IMR-90 (cell line): ENCODE measurements around the gene DEAF1. TPM values are rescaled to one million over a fixed set of nuclear protein-coding genes. Genes with fewer than 3 reads are reported as not detected.

ENCODE experiments used
- ATAC-seq: fragments of 200-7000 bp; cut with Tn5 transposase; 2 replicates; pipeline ENCODE4 v1.9.1; 2020; ENCODE audit warnings: low read depth, mild to moderate bottlenecking, moderate library complexity
- BruUV-seq: library from RNA; stranded (reverse); fragments of 400-500 nt; replicated peaks from 2 replicates; lab custom pipeline; 2021; lab: Mats Ljungman, UMichigan
- CTCF ChIA-PET: fragments of 300-600 bp; formaldehyde crosslinking; extraction: SDS; loops from one replicate; lab custom pipeline; 2021; ENCODE audit warnings: antibody characterized with exemption; lab: Yijun Ruan, JAX
- POLR2A ChIA-PET: fragments of 300-600 bp; sonication (Branson Sonifier 250); formaldehyde crosslinking; loops from one replicate; lab custom pipeline; 2022; ENCODE audit warnings: antibody characterized with exemption; ENCODE audit not compliant: unreplicated experiment; lab: Charles Lee
- DNase-seq: peaks from one replicate; pipeline ENCODE4 v3.0.0; 2013
- H2AFZ ChIP-seq: replicated peaks from 2 replicates; pipeline ENCODE3; 2013; ENCODE audit warnings: low read length, mild to moderate bottlenecking; ENCODE audit not compliant: poor library complexity
- H2AK5ac ChIP-seq: 2 replicates; pipeline ENCODE4 v1.6.1; 2013; ENCODE audit warnings: low read depth, low read length, inconsistent platforms
- H2AK9ac ChIP-seq: replicated peaks from 2 replicates; pipeline ENCODE3; 2013; ENCODE audit warnings: mild to moderate bottlenecking, low read depth, low read length, moderate library complexity; ENCODE audit not compliant: poor library complexity
- H2BK120ac ChIP-seq: 2 replicates; pipeline ENCODE4 v1.6.1; 2013; ENCODE audit warnings: low read depth, low read length, inconsistent platforms
- H2BK15ac ChIP-seq: 3 replicates; pipeline ENCODE4 v1.6.1; 2013; ENCODE audit warnings: low read depth, low read length, inconsistent platforms
- H2BK20ac ChIP-seq: 2 replicates; pipeline ENCODE4 v1.6.1; 2013; ENCODE audit warnings: low read depth, mild to moderate bottlenecking, inconsistent platforms, low read length, moderate library complexity
- H2BK5ac ChIP-seq: 2 replicates; pipeline ENCODE4 v1.6.1; 2013; ENCODE audit warnings: mild to moderate bottlenecking, low read depth, low read length, inconsistent platforms; ENCODE audit not compliant: poor library complexity, severe bottlenecking
- H3K14ac ChIP-seq: replicated peaks from 2 replicates; pipeline ENCODE4 v1.6.1; 2013; ENCODE audit warnings: low read depth, low read length, inconsistent platforms
- H3K18ac ChIP-seq: 2 replicates; pipeline ENCODE4 v1.6.1; 2013; ENCODE audit warnings: low read depth, low read length, control low read depth
- H3K23ac ChIP-seq: 2 replicates; pipeline ENCODE4 v1.6.1; 2013; ENCODE audit warnings: low read depth, low read length, inconsistent platforms
- H3K27ac ChIP-seq: 2 replicates; pipeline ENCODE4 v1.5.1; 2013; ENCODE audit warnings: mild to moderate bottlenecking, control low read depth, low read length; ENCODE audit not compliant: insufficient read depth
- H3K27me3 ChIP-seq: 2 replicates; pipeline ENCODE4 v1.6.1; 2013; ENCODE audit warnings: low read length; ENCODE audit not compliant: control insufficient read depth, insufficient read depth
- H3K36me3 ChIP-seq: 2 replicates; pipeline ENCODE4 v1.6.1; 2013; ENCODE audit warnings: low read length, mixed read lengths; ENCODE audit not compliant: control insufficient read depth, insufficient read depth
- H3K4ac ChIP-seq: 2 replicates; pipeline ENCODE4 v1.6.1; 2013; ENCODE audit warnings: low read depth, low read length, inconsistent platforms
- H3K4me1 ChIP-seq: 2 replicates; pipeline ENCODE4 v1.6.1; 2013; ENCODE audit warnings: low read length, mixed read lengths; ENCODE audit not compliant: control insufficient read depth, insufficient read depth
- H3K4me2 ChIP-seq: 2 replicates; pipeline ENCODE4 v1.6.1; 2013; ENCODE audit warnings: low read depth, mild to moderate bottlenecking, control low read depth, low read length, moderate library complexity
- H3K4me3 ChIP-seq: 2 replicates; pipeline ENCODE4 v1.5.1; 2013; ENCODE audit warnings: low read depth, mild to moderate bottlenecking, control low read depth, low read length, moderate library complexity; ENCODE audit not compliant: insufficient read depth
- H3K56ac ChIP-seq: 2 replicates; pipeline ENCODE4 v1.6.1; 2013; ENCODE audit warnings: low read length, inconsistent platforms; ENCODE audit not compliant: insufficient read depth; ENCODE audit errors: extremely low read depth
- H3K79me1 ChIP-seq, 2 experiments: 2 replicates each; pipeline ENCODE4 v1.6.1; 2013; ENCODE audit warnings: low read length in 2 of 2, inconsistent platforms in 1 of 2, low read depth in 1 of 2
- H3K9ac ChIP-seq: 2 replicates; pipeline ENCODE4 v1.6.1; 2013; ENCODE audit warnings: low read depth, low read length, control low read depth
- H3K9me1 ChIP-seq: 2 replicates; pipeline ENCODE4 v1.6.1; 2013; ENCODE audit warnings: low read length, inconsistent platforms; ENCODE audit not compliant: insufficient read depth
- H3K9me3 ChIP-seq: 2 replicates; pipeline ENCODE4 v1.6.1; 2013; ENCODE audit warnings: low read length; ENCODE audit not compliant: control insufficient read depth, insufficient read depth
- H4K20me1 ChIP-seq: 2 replicates; pipeline ENCODE4 v1.6.1; 2013; ENCODE audit warnings: low read length, inconsistent platforms; ENCODE audit not compliant: insufficient read depth
- H4K5ac ChIP-seq: 2 replicates; pipeline ENCODE4 v1.6.1; 2013; ENCODE audit warnings: mild to moderate bottlenecking, low read depth, low read length, control low read depth
- H4K8ac ChIP-seq, 2 experiments: 2 replicates each; pipeline ENCODE4 v1.6.1; 2013; ENCODE audit warnings: low read depth in 2 of 2, low read length in 2 of 2, control low read depth in 1 of 2, inconsistent platforms in 1 of 2
- H4K91ac ChIP-seq: 2 replicates; pipeline ENCODE4 v1.6.1; 2013; ENCODE audit warnings: low read depth, low read length, inconsistent platforms; ENCODE audit not compliant: insufficient read depth
- CEBPB ChIP-seq: IDR thresholded peaks from 2 replicates; pipeline ENCODE4 v1.6.1; 2012; ENCODE audit warnings: low read depth, low read length, improper control_type of control experiment
- CHD1 ChIP-seq: IDR thresholded peaks from 2 replicates; pipeline ENCODE4 v1.6.1; 2012; ENCODE audit warnings: low read depth, low read length, improper control_type of control experiment
- FOS ChIP-seq: fragments of 150-350 bp; IDR thresholded peaks from 2 replicates; pipeline ENCODE4 v1.6.1; 2016; ENCODE audit warnings: low read depth, low read length
- MAFK ChIP-seq: IDR thresholded peaks from 2 replicates; pipeline ENCODE4 v1.6.1; 2012; ENCODE audit warnings: low read depth, low read length, improper control_type of control experiment
- MAZ ChIP-seq: IDR thresholded peaks from 2 replicates; pipeline ENCODE4 v1.6.1; 2012; ENCODE audit warnings: low read depth, mild to moderate bottlenecking, low read length, improper control_type of control experiment, moderate library complexity, borderline replicate concordance
- NFE2L2 ChIP-seq: fragments of 150-350 bp; IDR thresholded peaks from 2 replicates; pipeline ENCODE4 v1.6.1; 2016; ENCODE audit warnings: low read depth, mild to moderate bottlenecking, low read length
- POLR2A ChIP-seq: IDR thresholded peaks from 2 replicates; pipeline ENCODE4 v1.6.1; 2012; ENCODE audit warnings: mild to moderate bottlenecking, low read depth, low read length
- RAD21 ChIP-seq: IDR thresholded peaks from 2 replicates; pipeline ENCODE4 v1.6.1; 2012; ENCODE audit warnings: low read length, improper control_type of control experiment
- RCOR1 ChIP-seq: IDR thresholded peaks from 2 replicates; pipeline ENCODE4 v1.6.1; 2012; ENCODE audit warnings: mild to moderate bottlenecking, low read length, improper control_type of control experiment; ENCODE audit not compliant: insufficient replicate concordance
- RFX5 ChIP-seq: IDR thresholded peaks from 2 replicates; pipeline ENCODE4 v1.8.0; 2012; ENCODE audit warnings: low read depth, mild to moderate bottlenecking, low read length, moderate library complexity
- SMC3 ChIP-seq: fragments of 150-350 bp; IDR thresholded peaks from 2 replicates; pipeline ENCODE4 v1.6.1; 2016; ENCODE audit warnings: low read depth, mild to moderate bottlenecking, antibody characterized with exemption, low read length, moderate library complexity
- WGBS, 2 experiments: methylation state at CpG; one replicate each; pipeline versions ENCODE4 v1.1.5 to v1.1.7; 2013; ENCODE audit warnings: missing lambda C conversion rate in 2 of 2; ENCODE audit not compliant: insufficient read length in 1 of 2; ENCODE audit errors: extremely low coverage in 2 of 2; 5-methylcytosine and 5-hydroxymethylcytosine counted together
- dilution Hi-C: fragments of 300-500 bp; cut with HindIII; formaldehyde crosslinking; loops from one replicate; pipeline ENCODE4 v1.14.3; 2018; ENCODE audit warnings: low sequenced_read_pairs; ENCODE audit not compliant: unreplicated experiment
- in situ Hi-C: fragments of 300-500 bp; cut with MboI; formaldehyde crosslinking; loops from 3 replicates; pipeline ENCODE4 v1.14.3; 2019; ENCODE audit warnings: low sequenced_read_pairs, inconsistent platforms, mixed read lengths
- intact Hi-C: fragments of 100-400 bp; cut with micrococcal nuclease; formaldehyde crosslinking; loops from 2 replicates; pipeline ENCODE4 v1.10.0; 2022
- polyA plus RNA-seq, 3 experiments: library from polyadenylated mRNA; depleted of rRNA; stranded (reverse); fragments of >200 nt; gene quantifications; 2 replicates each; pipeline ENCODE4 v1.2.3, GENCODE V29; 2012; ENCODE audit warnings: low replicate concordance in 1 of 3
- total RNA-seq: library from RNA; depleted of rRNA; stranded (reverse); fragments of >200 nt; gene quantifications from 2 replicates; pipeline ENCODE4 v1.2.3, GENCODE V29; 2012
- TF ChIP-seq, protein P1 (sequence below): conservative IDR thresholded peaks from 2 replicates; pipeline ENCODE4 v1.5.1; 2012; ENCODE audit warnings: mild to moderate bottlenecking, low read depth, low read length, improper control_type of control experiment
- TF ChIP-seq, protein P2 (sequence below): fragments of 150-350 bp; IDR thresholded peaks from 2 replicates; pipeline ENCODE4 v1.6.1; 2017; ENCODE audit warnings: mild to moderate bottlenecking, antibody characterized with exemption, low read length, low read depth
- TF ChIP-seq, protein P3 (sequence below): fragments of 150-350 bp; IDR thresholded peaks from 2 replicates; pipeline ENCODE4 v1.6.1; 2016; ENCODE audit warnings: low read depth, mild to moderate bottlenecking, low read length, moderate library complexity, borderline replicate concordance

The DEAF1 gene
- total and polyA plus RNA-seq, 2 of the 4 experiments (the other 2 are of a cell fraction): 22.9 to 31.6 TPM

DNA sequence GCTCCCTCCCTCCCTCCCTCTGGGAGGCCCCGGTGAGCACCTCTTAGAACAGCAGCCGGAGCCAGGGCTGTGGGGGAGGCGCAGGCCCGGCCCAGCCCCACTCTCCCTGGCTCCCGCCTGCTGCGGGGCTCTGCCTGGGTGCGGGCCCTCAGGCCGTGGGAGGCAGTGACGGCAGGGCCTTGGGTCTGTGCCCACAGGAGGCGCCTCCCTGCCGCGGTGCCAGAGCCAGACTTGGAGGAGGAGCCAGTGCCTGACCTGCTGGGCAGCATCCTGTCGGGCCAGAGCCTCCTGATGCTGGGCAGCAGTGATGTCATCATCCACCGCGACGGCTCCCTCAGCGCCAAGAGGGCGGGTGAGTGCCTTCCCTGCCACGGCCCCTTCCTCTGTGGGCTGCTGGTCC is 88.8 kb downstream of the DEAF1 start:
- in situ Hi-C loops: no loop called here
- WGBS, 2 experiments: 67% methylated on average over 5 of the region's 19 CpGs; no CpG with 5 or more reads in 1 of the 2 experiments
- BruUV-seq: no TSS peak

More for the DNA sequence above, 88.8 kb downstream of the DEAF1 start:
- H2BK5ac ChIP-seq: no peak overlapping the region
- H3K18ac ChIP-seq: no peak overlapping the region
- peaks cover 4 to 25% of the 10 kb centered on the region in 2 experiments; a peak in 3 of 4 replicates for H3K79me1 ChIP-seq
- no peak for DNase-seq
- peaks cover 85% of the 10 kb centered on the region for H3K36me3 ChIP-seq
- H2BK15ac ChIP-seq: no peak overlapping the region
- no peaks in the 10 kb centered on the region for H3K9me3 ChIP-seq
- no peak overlapping the region for H3K27ac ChIP-seq
- intact Hi-C loops: no loop called here
- no peak overlapping the region for H4K91ac ChIP-seq
- no peak overlapping the region for H3K14ac ChIP-seq
- no peak overlapping the region for H4K8ac ChIP-seq
- no peaks in the 10 kb centered on the region for H3K27me3 ChIP-seq
- no peak overlapping the region for H3K4ac ChIP-seq
- H3K4me1 ChIP-seq: no peaks in the 10 kb centered on the region
- ChIA-PET CTCF (no interaction called here), POLR2A (no interaction called here)
- ATAC-seq: no peak
- no peak overlapping the region for H2BK120ac ChIP-seq
- H2AK9ac ChIP-seq: no peak overlapping the region
- H2BK20ac ChIP-seq: no peak overlapping the region
- no peak overlapping the region for H3K23ac ChIP-seq
- no peak overlapping the region for H3K9ac ChIP-seq
- no peak overlapping the region for H3K4me2 ChIP-seq
- no peak overlapping the region for H4K5ac ChIP-seq
- no peak overlapping the region for H3K4me3 ChIP-seq
- no peak overlapping the region for H2AK5ac ChIP-seq
- peaks cover 7% of the 10 kb centered on the region for H4K20me1 ChIP-seq
- no peaks in the 10 kb centered on the region for H3K9me1 ChIP-seq
- TF ChIP-seq NFE2L2: no peak
- TF ChIP-seq POLR2A: no peak
- no peak for TF ChIP-seq FOS
- TF ChIP-seq RFX5: no peak
- TF ChIP-seq CEBPB: no peak
- TF ChIP-seq, protein P1, sequence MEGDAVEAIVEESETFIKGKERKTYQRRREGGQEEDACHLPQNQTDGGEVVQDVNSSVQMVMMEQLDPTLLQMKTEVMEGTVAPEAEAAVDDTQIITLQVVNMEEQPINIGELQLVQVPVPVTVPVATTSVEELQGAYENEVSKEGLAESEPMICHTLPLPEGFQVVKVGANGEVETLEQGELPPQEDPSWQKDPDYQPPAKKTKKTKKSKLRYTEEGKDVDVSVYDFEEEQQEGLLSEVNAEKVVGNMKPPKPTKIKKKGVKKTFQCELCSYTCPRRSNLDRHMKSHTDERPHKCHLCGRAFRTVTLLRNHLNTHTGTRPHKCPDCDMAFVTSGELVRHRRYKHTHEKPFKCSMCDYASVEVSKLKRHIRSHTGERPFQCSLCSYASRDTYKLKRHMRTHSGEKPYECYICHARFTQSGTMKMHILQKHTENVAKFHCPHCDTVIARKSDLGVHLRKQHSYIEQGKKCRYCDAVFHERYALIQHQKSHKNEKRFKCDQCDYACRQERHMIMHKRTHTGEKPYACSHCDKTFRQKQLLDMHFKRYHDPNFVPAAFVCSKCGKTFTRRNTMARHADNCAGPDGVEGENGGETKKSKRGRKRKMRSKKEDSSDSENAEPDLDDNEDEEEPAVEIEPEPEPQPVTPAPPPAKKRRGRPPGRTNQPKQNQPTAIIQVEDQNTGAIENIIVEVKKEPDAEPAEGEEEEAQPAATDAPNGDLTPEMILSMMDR: no peak
- no peak for TF ChIP-seq RCOR1
- TF ChIP-seq, protein P2, sequence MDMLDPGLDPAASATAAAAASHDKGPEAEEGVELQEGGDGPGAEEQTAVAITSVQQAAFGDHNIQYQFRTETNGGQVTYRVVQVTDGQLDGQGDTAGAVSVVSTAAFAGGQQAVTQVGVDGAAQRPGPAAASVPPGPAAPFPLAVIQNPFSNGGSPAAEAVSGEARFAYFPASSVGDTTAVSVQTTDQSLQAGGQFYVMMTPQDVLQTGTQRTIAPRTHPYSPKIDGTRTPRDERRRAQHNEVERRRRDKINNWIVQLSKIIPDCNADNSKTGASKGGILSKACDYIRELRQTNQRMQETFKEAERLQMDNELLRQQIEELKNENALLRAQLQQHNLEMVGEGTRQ: no peak
- no peak for TF ChIP-seq CHD1
- no peak for TF ChIP-seq MAFK
- TF ChIP-seq MAZ: no peak
- TF ChIP-seq RAD21: no peak
- TF ChIP-seq SMC3: no peak
- TF ChIP-seq, protein P3, sequence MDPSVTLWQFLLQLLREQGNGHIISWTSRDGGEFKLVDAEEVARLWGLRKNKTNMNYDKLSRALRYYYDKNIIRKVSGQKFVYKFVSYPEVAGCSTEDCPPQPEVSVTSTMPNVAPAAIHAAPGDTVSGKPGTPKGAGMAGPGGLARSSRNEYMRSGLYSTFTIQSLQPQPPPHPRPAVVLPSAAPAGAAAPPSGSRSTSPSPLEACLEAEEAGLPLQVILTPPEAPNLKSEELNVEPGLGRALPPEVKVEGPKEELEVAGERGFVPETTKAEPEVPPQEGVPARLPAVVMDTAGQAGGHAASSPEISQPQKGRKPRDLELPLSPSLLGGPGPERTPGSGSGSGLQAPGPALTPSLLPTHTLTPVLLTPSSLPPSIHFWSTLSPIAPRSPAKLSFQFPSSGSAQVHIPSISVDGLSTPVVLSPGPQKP: no peak
- dilution Hi-C loops: no loop called here
- H3K56ac ChIP-seq: no peak overlapping the region
- no peak overlapping the region for H2AFZ ChIP-seq
